Caco-2 (cell line): ENCODE results near the gene PSIP1. TPM values are rescaled to one million over a fixed set of nuclear protein-coding genes. Genes with fewer than 3 reads are reported as not detected.

Experiments used
- BruUV-seq: library from RNA; stranded (reverse); fragments of 400-500 nt; replicated peaks from 2 replicates; lab custom pipeline; 2021; lab: Mats Ljungman, UMichigan
- CTCF ChIA-PET: fragments of 300-600 bp; sonication (Branson Sonifier 250); formaldehyde crosslinking; loops from one replicate; lab custom pipeline; 2022; ENCODE audit warnings: antibody characterized with exemption; lab: Charles Lee
- POLR2A ChIA-PET: fragments of 300-600 bp; sonication (Branson Sonifier 250); formaldehyde crosslinking; loops from one replicate; lab custom pipeline; 2022; ENCODE audit warnings: antibody characterized with exemption; lab: Charles Lee
- DNase-seq, 2 experiments: peaks; one replicate each; pipeline versions ENCODE4 v3.0.0 to v3.0.0-alpha.2; 2020 to 2022
- H3K27me3 ChIP-seq: replicated peaks from 2 replicates; pipeline ENCODE4 v1.6.0; 2011; ENCODE audit warnings: low read length; ENCODE audit not compliant: control insufficient read depth, insufficient read depth
- H3K36me3 ChIP-seq: 2 replicates; pipeline ENCODE4 v1.5.1; 2011; ENCODE audit warnings: low read length; ENCODE audit not compliant: control insufficient read depth, insufficient read depth
- H3K4me1 ChIP-seq: fragments of 250-450 bp; sonication (Bioruptor Pico); 2 replicates; pipeline ENCODE4 v1.5.1; 2020; ENCODE audit warnings: mild to moderate bottlenecking
- H3K4me3 ChIP-seq: 2 replicates; pipeline ENCODE4 v1.5.1; 2011; ENCODE audit warnings: low read depth, mild to moderate bottlenecking, control low read depth, low read length
- H3K9me3 ChIP-seq: fragments of 250-450 bp; sonication (Bioruptor Pico); 2 replicates; pipeline ENCODE4 v1.5.1; 2020; ENCODE audit warnings: mild to moderate bottlenecking, moderate library complexity
- H3K27ac Mint-ChIP-seq: one replicate; pipeline ENCODE4 v1.8.0; 2022; ENCODE audit warnings: mixed read lengths; ENCODE audit not compliant: unreplicated experiment
- H3K27me3 Mint-ChIP-seq: one replicate; pipeline ENCODE4 v1.8.0; 2022; ENCODE audit warnings: mixed read lengths; ENCODE audit not compliant: insufficient read depth, unreplicated experiment
- H3K36me3 Mint-ChIP-seq: one replicate; pipeline ENCODE4 v1.8.0; 2022; ENCODE audit warnings: mild to moderate bottlenecking, mixed read lengths; ENCODE audit not compliant: insufficient read depth, unreplicated experiment
- H3K4me1 Mint-ChIP-seq: one replicate; pipeline ENCODE4 v1.8.0; 2022; ENCODE audit warnings: low read depth, mixed read lengths; ENCODE audit not compliant: unreplicated experiment
- H3K4me3 Mint-ChIP-seq: one replicate; pipeline ENCODE4 v1.8.0; 2022; ENCODE audit warnings: mild to moderate bottlenecking, moderate library complexity, mixed read lengths; ENCODE audit not compliant: unreplicated experiment
- H3K9me3 Mint-ChIP-seq: one replicate; pipeline ENCODE4 v1.8.0; 2022; ENCODE audit warnings: mixed read lengths; ENCODE audit not compliant: unreplicated experiment
- intact Hi-C: fragments of 100-400 bp; cut with micrococcal nuclease; formaldehyde crosslinking; loops from one replicate; pipeline ENCODE4 v1.10.0; 2022; ENCODE audit not compliant: unreplicated experiment
- total RNA-seq: library from RNA; stranded (reverse); gene quantifications from 2 replicates; pipeline ENCODE4 v1.2.3, GENCODE V29; 2022
- TF ChIP-seq, protein P1 (sequence below), 2 experiments: fragments of 200-600 bp in 1 of 2; IDR thresholded peaks; 1 replicate in 1 of 2; 2 replicates in 1 of 2; pipeline versions ENCODE4 v1.5.1 to v1.8.0; 2011 to 2022; ENCODE audit warnings: antibody characterized with exemption in 1 of 2, control low read depth in 1 of 2, inconsistent platforms in 1 of 2, low read depth in 1 of 2, low read length in 1 of 2, mild to moderate bottlenecking in 1 of 2, moderate library complexity in 1 of 2; ENCODE audit not compliant: insufficient read depth in 1 of 2, severe bottlenecking in 1 of 2, unreplicated experiment in 1 of 2

PSIP1 gene
- total RNA-seq, 1 experiment from 2014 or later = 54.1 TPM

DNA sequence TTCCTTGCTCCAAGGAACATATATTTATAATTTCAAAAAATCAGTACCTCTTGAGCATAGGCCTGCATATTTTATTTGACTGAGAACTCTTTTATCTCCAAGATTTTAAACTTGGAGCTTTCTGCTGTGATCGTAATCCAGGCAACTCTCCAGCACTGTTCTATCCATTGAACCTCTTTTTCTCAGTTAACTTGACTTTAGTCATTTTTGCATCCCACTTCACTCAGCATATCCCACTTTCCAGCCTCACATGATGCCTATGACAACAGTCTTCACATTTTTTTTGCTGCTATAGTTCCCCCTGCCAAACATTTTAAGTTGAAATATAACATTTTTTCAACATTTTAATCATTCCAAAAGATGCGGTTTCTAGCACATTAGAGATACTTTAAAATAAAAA, 9.1 kb upstream of the PSIP1 start:
- H3K9me3 ChIP-seq = no peaks in the 10 kb centered on the region
- H3K4me1 ChIP-seq = no peaks in the 10 kb centered on the region
- BruUV-seq = no TSS peak
- no peak overlapping the region for H3K4me3 ChIP-seq
- H3K27me3 Mint-ChIP-seq = peaks cover 6% of the 10 kb centered on the region
- no peaks in the 10 kb centered on the region for H3K36me3 Mint-ChIP-seq
- intact Hi-C loops = no loop called here
- no peaks in the 10 kb centered on the region for H3K27me3 ChIP-seq
- H3K36me3 ChIP-seq = no peaks in the 10 kb centered on the region
- H3K4me1 Mint-ChIP-seq = no peaks in the 10 kb centered on the region
- TF ChIP-seq, protein P1, sequence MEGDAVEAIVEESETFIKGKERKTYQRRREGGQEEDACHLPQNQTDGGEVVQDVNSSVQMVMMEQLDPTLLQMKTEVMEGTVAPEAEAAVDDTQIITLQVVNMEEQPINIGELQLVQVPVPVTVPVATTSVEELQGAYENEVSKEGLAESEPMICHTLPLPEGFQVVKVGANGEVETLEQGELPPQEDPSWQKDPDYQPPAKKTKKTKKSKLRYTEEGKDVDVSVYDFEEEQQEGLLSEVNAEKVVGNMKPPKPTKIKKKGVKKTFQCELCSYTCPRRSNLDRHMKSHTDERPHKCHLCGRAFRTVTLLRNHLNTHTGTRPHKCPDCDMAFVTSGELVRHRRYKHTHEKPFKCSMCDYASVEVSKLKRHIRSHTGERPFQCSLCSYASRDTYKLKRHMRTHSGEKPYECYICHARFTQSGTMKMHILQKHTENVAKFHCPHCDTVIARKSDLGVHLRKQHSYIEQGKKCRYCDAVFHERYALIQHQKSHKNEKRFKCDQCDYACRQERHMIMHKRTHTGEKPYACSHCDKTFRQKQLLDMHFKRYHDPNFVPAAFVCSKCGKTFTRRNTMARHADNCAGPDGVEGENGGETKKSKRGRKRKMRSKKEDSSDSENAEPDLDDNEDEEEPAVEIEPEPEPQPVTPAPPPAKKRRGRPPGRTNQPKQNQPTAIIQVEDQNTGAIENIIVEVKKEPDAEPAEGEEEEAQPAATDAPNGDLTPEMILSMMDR (IDR thresholded peaks at IDR 0.05; ENCODE audit: insufficient read depth in 1 of 2, low read depth in 1 of 2, low read length in 1 of 2, severe bottlenecking in 1 of 2, unreplicated experiment in 1 of 2) = no peak
- DNase-seq = no peak
- ChIA-PET CTCF (no interaction called here), POLR2A (no interaction called here)
- no peaks in the 10 kb centered on the region for H3K9me3 Mint-ChIP-seq
- no peak overlapping the region for H3K27ac Mint-ChIP-seq
- H3K4me3 Mint-ChIP-seq = no peak overlapping the region

DNA sequence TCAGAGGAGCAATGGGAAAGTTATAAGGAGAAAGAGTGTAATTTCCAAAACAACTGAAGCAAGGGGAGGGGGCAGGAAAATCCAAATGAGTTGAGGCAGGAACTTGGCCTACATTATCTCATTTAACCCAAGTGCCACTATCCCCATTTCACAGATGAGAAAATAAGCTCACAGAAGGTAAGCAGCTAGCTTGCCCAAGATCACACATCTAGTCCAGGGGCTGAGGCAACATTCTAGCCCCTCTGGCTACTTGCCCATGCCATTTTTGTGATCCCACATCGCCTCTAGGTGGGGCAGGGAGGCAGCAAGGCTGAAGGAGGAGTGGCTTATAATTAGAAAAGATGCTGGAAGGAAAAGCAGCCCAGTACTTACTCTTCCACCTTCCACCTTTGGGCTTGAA, 2.6 kb upstream of the PSIP1 start:
- Histone ChIP-seq H3K9me3 (no peaks in the 10 kb centered on the region), H3K36me3 (no peaks in the 10 kb centered on the region), H3K27me3 (no peaks in the 10 kb centered on the region), H3K4me1 (peaks cover 4% of the 10 kb centered on the region; the same call in 1 of the 2 replicates), H3K4me3 (no peak overlapping the region)
- H3K36me3 Mint-ChIP-seq = peaks cover 7% of the 10 kb centered on the region
- no peak overlapping the region for H3K27ac Mint-ChIP-seq
- DNase-seq = peak in 1 of 2 experiments; percentile 29
- peaks cover 3% of the 10 kb centered on the region for H3K27me3 Mint-ChIP-seq
- no TSS peak for BruUV-seq
- H3K4me3 Mint-ChIP-seq = no peak overlapping the region
- TF ChIP-seq, protein P1 (IDR thresholded peaks at IDR 0.05; ENCODE audit: insufficient read depth in 1 of 2, low read depth in 1 of 2, low read length in 1 of 2, severe bottlenecking in 1 of 2, unreplicated experiment in 1 of 2) = peak in 1 of 2 experiments; percentile 7
- H3K4me1 Mint-ChIP-seq = no peaks in the 10 kb centered on the region
- intact Hi-C loops = loop anchor here (5.0 kb wide), 1 partner anchor 94 kb away; no protein-coding TSS in a partner anchor
- ChIA-PET CTCF (interaction anchor here (0.7 kb wide), 1 partner anchor 358 kb away, joined by 5 read pairs; no protein-coding TSS in a partner anchor), POLR2A (no interaction called here)
- H3K9me3 Mint-ChIP-seq = no peaks in the 10 kb centered on the region

DNA sequence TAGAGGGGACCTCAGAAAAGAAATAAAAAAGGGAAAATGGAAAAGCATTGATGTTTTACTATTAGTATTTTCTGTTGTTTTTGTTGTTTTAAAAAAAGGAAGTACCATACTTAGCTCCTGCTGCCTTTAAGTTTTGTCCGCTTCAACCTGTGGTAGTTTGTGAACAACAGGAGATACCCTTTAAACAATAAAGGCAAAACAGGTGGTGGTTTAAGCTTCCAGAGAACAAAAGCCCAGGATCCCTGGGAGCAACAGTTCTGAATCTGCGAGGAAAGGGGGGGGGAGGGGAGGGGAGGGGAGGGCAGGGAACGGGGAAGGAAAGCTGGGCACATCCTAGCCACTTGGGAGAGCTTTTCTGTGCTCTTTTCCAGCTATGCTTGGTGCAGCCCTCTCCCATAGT, 2.1 kb upstream of the PSIP1 start:
- Mint-ChIP-seq H3K27me3 (peaks cover 3% of the 10 kb centered on the region), H3K27ac (no peak overlapping the region), H3K9me3 (no peaks in the 10 kb centered on the region), H3K4me1 (no peaks in the 10 kb centered on the region), H3K4me3 (no peak overlapping the region), H3K36me3 (peaks cover 7% of the 10 kb centered on the region)
- no peak for DNase-seq
- POLR2A ChIA-PET = no interaction called here
- H3K4me1 ChIP-seq = peaks cover 4% of the 10 kb centered on the region; the same call in 1 of the 2 replicates
- TF ChIP-seq, protein P1 (IDR thresholded peaks at IDR 0.05; ENCODE audit: insufficient read depth in 1 of 2, low read depth in 1 of 2, low read length in 1 of 2, severe bottlenecking in 1 of 2, unreplicated experiment in 1 of 2) = no peak
- no peaks in the 10 kb centered on the region for H3K9me3 ChIP-seq
- no TSS peak for BruUV-seq
- intact Hi-C loops = loop anchor here (5.0 kb wide), 1 partner anchor 94 kb away; no protein-coding TSS in a partner anchor
- no peaks in the 10 kb centered on the region for H3K36me3 ChIP-seq
- CTCF ChIA-PET = interaction anchor here (0.7 kb wide), 1 partner anchor 357 kb away, joined by 5 read pairs; no protein-coding TSS in a partner anchor
- no peaks in the 10 kb centered on the region for H3K27me3 ChIP-seq
- H3K4me3 ChIP-seq = no peak overlapping the region
